DMS79 treated with DMSO at 0.1 percent for 48 hours (cell line): Measurements from ENCODE around the gene KIF2A.

Source experiments
- DNase-seq: peaks from one replicate; lab custom pipeline; 2025; lab: John Stamatoyannopoulos, UW

The KIF2A gene

GRCh38 chr5:62305715-62306322 is at the start of gene KIF2A:
TSS of gene KIF2A (plus strand) at chr5:62306206. CDS start at chr5:62306473, 267 bp downstream.
- peak; percentile 71 for DNase-seq

- DNase-seq = no peak
These were observed 49.0 kb upstream of the KIF2A start for GRCh38 chr5:62257020-62257367.

DNA sequence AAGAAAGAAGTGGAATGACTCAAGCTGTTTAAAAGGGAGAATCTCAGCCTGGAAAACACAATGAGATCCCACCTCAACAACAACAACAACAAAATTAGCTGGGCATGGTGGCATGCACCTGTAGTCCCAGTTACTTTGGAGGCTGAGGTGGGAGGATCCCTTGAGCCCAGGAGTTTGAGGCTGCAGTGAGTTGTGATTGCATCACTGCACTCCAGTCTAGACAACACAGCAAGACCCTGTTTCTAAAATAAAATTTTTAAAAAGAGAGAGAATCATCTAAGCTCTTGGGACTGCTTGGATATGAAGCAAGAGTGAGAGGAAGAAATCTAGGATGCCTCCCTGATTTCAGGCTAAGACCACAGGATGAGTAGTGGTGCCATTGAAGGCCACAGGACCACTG is 47.4 kb upstream of the KIF2A start:
- no peak for DNase-seq

GRCh38 chr5:62259699-62260250 is 46.2 kb upstream of the KIF2A start:
- DNase-seq = no peak

DNA sequence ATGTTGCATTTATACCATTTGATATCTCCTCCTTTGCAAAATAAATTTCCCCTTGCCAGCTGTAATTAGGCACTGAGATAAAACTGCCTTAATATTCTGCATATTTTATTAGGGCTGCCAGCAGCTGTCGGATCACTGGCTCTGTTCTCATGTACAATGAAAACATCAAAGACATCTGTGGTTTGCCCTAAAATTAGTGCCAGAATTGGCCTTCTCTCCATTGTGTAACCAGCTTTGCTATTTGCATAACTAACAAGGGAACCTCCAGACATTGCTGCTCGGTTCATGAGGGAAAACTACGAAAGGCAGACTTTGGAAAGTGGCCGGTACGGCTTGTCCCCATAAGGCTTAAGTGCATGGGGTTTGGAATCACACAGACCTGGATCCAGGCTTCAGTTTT is 45.5 kb upstream of the KIF2A start:
- DNase-seq = no peak

DNA sequence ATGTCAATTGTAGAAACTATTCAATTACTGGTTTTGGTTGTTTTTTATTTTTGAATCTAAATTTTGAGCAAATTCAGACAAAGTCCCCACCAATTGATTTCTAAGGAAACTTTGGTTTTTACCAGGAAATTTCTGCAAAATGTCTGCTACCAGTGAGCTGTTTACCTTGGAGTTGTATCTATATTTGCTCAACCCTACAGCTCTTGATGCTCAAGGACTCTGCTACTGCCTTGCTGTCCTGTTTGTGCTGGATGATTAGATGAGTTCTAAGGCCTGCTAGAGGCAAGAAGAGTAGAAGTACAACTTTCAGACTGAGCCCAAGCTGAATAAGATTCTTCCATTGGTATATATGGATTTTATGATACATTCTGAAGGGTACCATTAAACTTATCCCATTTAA is 42.6 kb upstream of the KIF2A start:
- DNase-seq = no peak

DNA sequence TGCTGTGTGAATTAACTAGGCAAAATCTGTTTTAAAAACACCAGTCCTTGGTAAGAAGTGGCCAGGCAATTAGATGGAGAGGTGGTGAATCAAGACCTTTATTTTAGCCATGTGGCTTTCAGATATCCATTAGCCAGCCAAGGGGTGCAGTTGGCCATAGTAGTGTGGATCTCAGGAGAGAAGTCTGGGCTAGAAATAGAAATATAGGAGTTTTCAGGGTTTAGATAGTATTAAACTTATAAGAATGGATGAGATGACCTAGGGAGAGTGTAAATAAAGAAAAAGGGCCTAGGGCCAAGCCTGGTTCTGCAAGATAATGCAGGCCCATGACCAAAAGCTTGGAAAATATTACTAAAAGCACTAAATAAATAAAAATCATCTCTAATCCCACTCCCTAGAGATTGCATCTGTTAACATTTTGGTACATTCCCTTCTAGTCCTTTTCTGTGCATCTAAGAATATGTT is 40.3 kb upstream of the KIF2A start:
- no peak for DNase-seq

DNA sequence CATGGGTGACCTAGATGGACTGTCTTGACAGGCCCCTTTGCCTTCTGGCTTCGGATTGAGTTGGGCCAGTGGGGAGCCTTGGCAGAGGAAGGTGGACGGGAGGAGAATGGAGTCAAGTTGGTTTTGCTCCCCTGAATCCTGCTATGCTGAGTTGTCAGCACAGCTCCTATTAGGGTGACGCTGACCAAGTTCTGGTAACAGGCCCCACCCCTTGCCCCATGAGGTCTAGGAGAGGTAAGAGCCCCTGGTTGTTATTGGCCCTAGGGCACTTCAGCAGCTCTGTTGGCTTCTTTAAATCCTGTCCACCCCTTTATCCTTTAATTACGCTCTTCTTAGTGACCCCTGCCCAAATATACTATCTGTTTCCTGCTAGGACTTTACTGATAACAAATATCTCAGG is 39.4 kb upstream of the KIF2A start:
- DNase-seq = no peak

DNA sequence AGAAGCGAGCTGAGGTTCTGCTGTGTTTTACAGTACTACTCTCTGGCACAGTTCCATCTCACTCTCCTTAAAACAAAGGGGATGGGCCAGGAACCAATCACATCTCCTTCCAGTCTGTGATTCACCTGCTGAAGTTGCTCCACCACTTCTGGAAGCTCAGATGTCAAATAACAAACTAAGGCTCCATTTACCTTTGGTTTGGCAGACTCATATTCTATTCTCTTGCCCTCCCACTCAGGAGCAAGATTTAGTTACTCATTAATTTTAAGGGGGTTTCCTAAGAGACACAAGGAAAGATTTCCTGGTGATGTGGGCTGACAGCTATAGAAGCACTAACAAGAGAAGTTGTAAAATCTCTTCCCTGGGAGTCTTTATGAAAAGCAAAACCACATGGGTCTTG is 37.8 kb upstream of the KIF2A start:
- DNase-seq = peak; percentile 50

DNA sequence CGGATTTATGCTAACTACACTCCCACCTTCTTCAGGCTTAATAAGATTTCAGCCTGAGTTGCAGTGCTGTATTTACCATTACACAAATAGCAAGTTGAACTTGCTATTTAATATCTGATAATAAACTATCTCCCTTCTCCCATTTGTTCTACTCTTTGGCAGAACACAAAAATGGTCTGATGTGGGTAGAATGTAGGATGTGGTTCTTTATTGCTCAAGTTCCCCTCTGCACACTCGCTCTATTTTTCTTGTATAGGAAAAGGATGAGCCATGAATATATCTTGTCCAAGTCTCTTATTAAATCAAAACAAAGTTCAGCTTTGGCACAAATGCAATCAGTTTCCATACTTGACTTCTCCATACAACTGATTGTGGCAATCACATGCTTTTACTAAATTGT is 37.2 kb upstream of the KIF2A start:
- no peak for DNase-seq

DNA sequence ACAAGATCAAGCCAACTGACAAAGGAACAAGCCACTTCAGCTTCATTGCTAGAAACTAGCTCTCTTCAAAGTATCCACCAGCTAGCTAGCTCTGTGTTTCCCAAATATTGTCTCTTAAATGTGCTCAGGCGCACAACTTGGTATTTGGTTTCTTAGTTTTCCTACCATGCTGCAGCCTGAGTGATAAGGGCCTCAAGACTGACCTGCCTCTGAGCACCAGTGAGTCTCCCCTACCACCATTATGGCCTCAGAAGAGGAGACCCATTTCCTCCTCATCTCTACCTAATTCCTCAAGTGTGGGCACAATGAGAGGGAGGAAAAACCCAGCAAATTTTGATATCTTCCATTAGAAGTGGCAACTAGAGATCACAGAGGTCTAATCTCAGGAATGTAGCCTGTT is 34.6 kb upstream of the KIF2A start:
- DNase-seq = no peak

- no peak for DNase-seq
These were observed 34.1 kb upstream of the KIF2A start for GRCh38 chr5:62271870-62272269.

GRCh38 chr5:62273687-62274086 is 32.3 kb upstream of the KIF2A start:
- DNase-seq = no peak

DNA sequence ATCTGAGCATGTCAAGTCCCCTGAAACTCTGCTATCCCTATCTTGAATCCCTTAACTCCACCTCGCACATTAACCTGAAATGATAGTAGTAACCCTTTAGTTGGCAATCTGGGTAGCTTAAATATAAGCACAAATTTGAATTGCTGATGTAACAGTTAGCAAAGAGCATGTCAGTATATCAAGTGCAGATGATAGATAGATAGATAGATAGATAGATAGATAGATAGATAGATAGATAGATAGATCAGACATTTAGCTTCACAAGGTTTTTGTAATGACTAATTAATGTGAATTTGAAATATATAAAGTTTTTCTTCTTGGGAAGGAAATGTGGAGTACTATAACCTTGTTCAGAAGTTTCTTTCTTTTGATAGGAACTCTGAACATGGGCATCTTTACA is 30.4 kb upstream of the KIF2A start:
- no peak for DNase-seq

DNA sequence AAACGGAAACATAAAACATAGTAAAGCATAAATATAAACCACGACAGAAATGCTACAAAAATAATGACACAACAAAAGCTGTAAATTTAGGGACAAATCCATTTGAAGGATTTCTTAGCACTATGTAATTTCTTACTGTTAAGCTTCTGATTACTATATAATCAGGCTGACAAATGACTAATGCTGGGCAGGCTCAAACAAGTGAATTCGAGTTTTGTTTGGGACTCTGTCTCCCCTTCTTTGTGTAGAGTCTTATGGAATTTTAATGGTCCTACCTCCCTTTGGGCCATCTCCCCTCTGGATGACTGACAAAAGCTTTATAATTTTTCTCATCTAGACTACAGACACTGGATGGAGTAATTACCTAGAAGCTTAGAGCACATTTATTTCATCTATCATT is 24.6 kb upstream of the KIF2A start:
- DNase-seq = no peak

DNA sequence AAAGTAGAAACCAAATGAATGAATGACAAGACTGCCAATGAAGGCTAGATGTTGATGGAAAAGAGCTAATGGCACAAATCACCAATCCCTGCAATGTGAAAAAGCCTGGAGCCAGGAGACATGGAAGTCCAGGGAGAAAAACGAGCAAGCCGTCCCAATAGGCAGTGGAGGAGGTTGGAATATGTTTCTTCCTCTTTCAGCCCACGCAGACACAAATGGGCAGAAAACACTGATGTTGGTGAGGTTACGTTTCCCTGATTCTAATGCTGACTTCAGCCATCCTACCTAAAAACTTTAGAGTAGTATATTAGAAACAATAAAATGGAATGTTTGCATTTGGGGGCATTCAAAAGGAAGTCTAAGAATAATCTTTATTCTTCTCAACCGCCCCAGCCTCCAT is 23.9 kb upstream of the KIF2A start:
- no peak for DNase-seq

GRCh38 chr5:62283005-62283404 is 23.0 kb upstream of the KIF2A start:
- DNase-seq = no peak

- no peak for DNase-seq
These were observed 22.1 kb upstream of the KIF2A start for GRCh38 chr5:62283861-62284260.

DNA sequence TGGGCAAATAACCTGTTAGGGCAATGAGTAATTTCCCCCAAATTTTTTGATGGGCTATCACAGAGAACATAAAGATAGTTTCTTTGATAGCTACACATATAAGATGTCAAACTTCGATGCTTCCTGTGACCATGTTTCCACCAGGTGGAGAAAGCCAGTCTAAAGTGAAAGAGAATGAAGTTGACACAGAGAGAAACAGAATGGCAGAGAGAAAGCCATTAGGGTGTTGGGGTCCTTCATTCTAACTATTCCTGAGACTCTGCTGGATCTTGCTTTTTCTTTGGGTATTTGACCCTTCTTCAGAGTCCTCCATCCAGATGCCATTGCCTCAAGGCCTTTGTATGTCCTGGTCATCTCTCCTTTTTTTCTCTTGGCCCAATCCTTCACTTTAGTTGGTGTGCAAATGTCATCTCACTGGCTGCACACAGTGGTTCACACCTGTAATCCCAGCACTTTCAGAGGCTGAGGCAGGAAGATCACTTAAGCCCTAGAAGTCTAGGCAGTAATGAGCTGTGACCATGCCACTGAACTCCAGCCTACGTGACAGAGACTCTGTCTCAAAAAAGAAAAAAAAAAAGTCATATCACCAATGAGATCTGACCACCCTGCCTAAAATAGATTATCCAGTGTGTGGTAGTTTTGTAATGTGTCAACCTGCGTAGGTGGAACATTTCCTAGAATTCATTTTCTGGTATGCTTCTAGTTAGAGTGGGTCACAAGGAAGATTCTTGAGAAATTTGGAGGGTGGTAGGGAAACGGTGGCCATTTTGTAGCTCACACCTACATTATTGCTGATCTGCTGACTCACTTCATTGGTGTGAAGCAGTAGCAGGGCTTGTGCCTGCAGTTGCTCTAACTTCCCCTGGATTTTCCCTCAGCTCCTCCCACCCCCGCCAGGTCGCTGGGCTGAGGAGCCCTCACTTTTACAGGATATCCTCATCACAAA is 20.8 kb upstream of the KIF2A start:
- DNase-seq = no peak

DNA sequence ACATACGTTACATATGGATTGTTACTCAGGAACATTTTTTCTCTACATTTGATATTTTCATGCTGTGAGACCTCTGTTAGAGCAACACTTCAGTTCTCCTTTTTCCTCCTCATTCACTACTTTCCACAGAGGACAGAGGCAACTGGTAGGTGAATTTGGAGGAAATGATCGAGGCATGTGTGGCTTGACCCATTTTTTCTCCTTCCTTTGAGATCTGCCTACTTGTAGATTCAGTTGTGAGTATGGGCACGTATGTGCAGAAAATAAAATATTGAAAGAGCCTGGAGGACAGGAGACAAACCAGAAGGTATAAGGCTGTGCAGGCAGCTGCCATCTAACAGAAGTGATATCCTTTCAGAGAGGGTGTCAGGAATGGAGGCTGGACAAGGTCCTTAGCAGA is 19.2 kb upstream of the KIF2A start:
- no peak for DNase-seq

- DNase-seq = no peak
These were observed 18.8 kb upstream of the KIF2A start for GRCh38 chr5:62287237-62287636.

DNA sequence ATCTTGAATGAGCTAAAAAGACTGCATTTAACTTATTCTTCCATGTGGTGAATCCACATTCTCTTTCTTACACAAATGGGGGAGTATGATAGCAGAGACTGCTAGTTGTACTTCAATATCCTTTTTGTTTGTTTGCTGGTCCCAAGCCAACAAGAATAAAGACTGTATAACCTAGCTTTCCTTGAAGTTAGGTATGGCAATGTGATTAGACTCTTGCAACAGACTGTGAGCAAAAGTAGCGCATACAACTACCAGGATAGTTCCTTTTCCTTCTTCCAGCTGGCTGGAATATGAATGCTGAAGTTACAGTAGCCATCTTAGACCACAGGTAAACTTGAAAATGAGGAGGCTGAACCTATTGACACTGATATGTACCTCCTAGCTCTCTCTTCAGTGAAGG is 17.9 kb upstream of the KIF2A start:
- DNase-seq = no peak

- DNase-seq = no peak
These were observed 16.2 kb upstream of the KIF2A start for GRCh38 chr5:62289813-62290212.
